ENCODE measurements around the gene PARP16.

PARP16 gene

DNA sequence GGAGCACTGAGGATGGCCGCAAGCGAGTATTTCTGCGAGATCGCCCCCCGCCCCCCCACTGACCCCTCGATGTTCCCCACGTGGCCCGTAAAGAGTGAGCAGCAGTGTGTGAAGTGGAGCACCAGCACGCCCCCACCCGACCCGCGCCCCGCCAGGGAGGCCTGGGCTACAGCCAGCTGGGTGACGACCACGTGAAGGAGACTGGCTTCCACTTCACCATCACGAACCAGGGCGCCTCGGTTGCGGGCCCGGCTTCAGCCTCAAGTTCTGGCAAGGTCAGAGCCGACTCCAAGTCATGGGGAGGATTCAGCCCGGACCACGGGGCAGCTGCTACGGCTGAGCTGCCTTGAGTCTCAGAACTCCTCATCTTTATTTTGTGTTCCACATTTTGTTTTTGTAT is 15.4 kb upstream of the PARP16 start:
- no peak overlapping the region for H3K4me3 ChIP-seq (ENCODE audit: low read depth in 1 of 2, low read length in 2 of 2)
- no peak overlapping the region for H3K9ac ChIP-seq (ENCODE audit: low read depth in 1 of 2, low read length in 2 of 2)
- no peaks in the 10 kb centered on the region for H3K36me3 ChIP-seq (ENCODE audit: control insufficient read depth in 1 of 2, insufficient read depth in 2 of 2, low read length in 2 of 2)
- H3K27me3 ChIP-seq (ENCODE audit: control insufficient read depth in 1 of 2, insufficient read depth in 2 of 2, low read length in 2 of 2): no peaks in the 10 kb centered on the region
- no peak overlapping the region for H3K27ac ChIP-seq (ENCODE audit: low read depth, low read length)
- peaks cover 11 to 13% of the 10 kb centered on the region in 2 donors for H3K4me1 ChIP-seq (ENCODE audit: control insufficient read depth in 1 of 2, insufficient read depth in 2 of 2, low read length in 2 of 2)
- no peaks in the 10 kb centered on the region for H3K9me3 ChIP-seq (ENCODE audit: control insufficient read depth in 1 of 2, low read length in 2 of 2)

DNA sequence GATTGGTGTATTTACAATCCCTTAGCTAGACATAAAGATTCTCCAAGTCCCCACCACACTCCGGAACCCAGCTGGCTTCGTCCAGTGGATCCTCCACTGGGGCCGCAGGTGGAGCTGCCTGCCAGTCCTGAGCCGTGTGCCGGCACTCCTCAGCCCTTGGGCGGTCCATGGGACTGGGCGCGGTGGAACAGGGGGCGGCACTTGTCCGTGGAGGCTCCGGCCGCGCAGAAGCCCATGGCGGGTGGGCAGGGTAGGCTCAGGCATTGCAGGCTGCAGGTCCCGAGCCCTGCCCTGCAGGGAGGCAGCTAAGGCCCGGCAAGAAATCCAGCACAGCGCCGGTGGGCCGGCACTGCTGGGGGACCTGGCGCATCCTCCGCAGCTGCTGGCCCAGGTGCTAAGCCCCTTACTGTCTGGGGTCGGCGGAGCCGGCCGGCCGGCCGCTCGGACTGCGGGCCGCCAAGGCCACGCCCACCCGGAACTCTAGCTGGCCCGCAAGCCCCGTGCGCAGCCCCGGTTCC is 14.3 kb upstream of the PARP16 start:
- Histone ChIP-seq H3K27ac (ENCODE audit: low read depth, low read length) (no peak overlapping the region), H3K9me3 (ENCODE audit: control insufficient read depth in 1 of 2, low read length in 2 of 2) (no peaks in the 10 kb centered on the region), H3K36me3 (ENCODE audit: control insufficient read depth in 1 of 2, insufficient read depth in 2 of 2, low read length in 2 of 2) (no peaks in the 10 kb centered on the region), H3K27me3 (ENCODE audit: control insufficient read depth in 1 of 2, insufficient read depth in 2 of 2, low read length in 2 of 2) (no peaks in the 10 kb centered on the region), H3K9ac (ENCODE audit: low read depth in 1 of 2, low read length in 2 of 2) (no peak overlapping the region), H3K4me3 (ENCODE audit: low read depth in 1 of 2, low read length in 2 of 2) (no peak overlapping the region), H3K4me1 (ENCODE audit: control insufficient read depth in 1 of 2, insufficient read depth in 2 of 2, low read length in 2 of 2) (peaks cover 11 to 19% of the 10 kb centered on the region in 2 donors)

GRCh38 chr15:65298731-65299130 is 12.0 kb upstream of the PARP16 start:
- no peak overlapping the region for H3K27ac ChIP-seq (ENCODE audit: low read depth, low read length)
- peaks cover 6 to 10% of the 10 kb centered on the region in 2 donors for H3K4me1 ChIP-seq (ENCODE audit: control insufficient read depth in 1 of 2, insufficient read depth in 2 of 2, low read length in 2 of 2)
- H3K4me3 ChIP-seq (ENCODE audit: low read depth in 1 of 2, low read length in 2 of 2): no peak overlapping the region
- no peaks in the 10 kb centered on the region for H3K36me3 ChIP-seq (ENCODE audit: control insufficient read depth in 1 of 2, insufficient read depth in 2 of 2, low read length in 2 of 2)
- no peaks in the 10 kb centered on the region for H3K27me3 ChIP-seq (ENCODE audit: control insufficient read depth in 1 of 2, insufficient read depth in 2 of 2, low read length in 2 of 2)
- H3K9me3 ChIP-seq (ENCODE audit: control insufficient read depth in 1 of 2, low read length in 2 of 2): no peaks in the 10 kb centered on the region
- H3K9ac ChIP-seq (ENCODE audit: low read depth in 1 of 2, low read length in 2 of 2): no peak overlapping the region

DNA sequence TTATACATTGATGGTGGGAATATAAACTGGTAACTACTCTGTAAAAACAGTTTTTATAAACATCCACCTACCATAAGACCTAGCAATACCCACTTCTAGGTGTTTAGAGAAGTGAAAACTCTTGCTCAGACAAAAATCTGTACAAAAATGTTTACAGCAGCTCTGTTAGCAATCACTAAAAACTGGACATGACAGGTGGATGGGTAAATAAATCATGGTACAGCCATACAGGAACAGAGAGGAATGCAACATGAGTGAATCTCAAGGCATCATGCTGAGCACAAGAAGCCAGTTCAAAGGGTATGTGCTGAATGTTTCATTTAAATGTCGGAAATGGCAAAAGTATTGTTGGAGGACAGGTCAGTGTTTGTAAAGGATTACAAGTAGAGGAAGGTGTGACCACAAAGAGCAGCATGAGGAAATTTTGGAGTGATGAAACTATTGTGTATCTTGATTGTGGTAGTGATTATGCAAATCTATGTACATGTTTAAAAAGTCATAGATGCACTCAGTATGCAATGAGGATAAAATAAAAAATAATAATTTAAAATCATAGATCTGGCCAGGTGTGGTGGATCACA is 6.3 kb upstream of the PARP16 start:
- H3K36me3 ChIP-seq (ENCODE audit: control insufficient read depth in 1 of 2, insufficient read depth in 2 of 2, low read length in 2 of 2): no peaks in the 10 kb centered on the region
- H3K4me1 ChIP-seq (ENCODE audit: control insufficient read depth in 1 of 2, insufficient read depth in 2 of 2, low read length in 2 of 2): peaks cover 3 to 5% of the 10 kb centered on the region in 2 donors
- H3K9me3 ChIP-seq (ENCODE audit: control insufficient read depth in 1 of 2, low read length in 2 of 2): no peaks in the 10 kb centered on the region
- H3K4me3 ChIP-seq (ENCODE audit: low read depth in 1 of 2, low read length in 2 of 2): no peak overlapping the region
- H3K9ac ChIP-seq (ENCODE audit: low read depth in 1 of 2, low read length in 2 of 2): no peak overlapping the region
- no peaks in the 10 kb centered on the region for H3K27me3 ChIP-seq (ENCODE audit: control insufficient read depth in 1 of 2, insufficient read depth in 2 of 2, low read length in 2 of 2)
- no peak overlapping the region for H3K27ac ChIP-seq (ENCODE audit: low read depth, low read length)

GRCh38 chr15:65290228-65290627 is 3.5 kb upstream of the PARP16 start:
- Histone ChIP-seq H3K9ac (ENCODE audit: low read depth in 1 of 2, low read length in 2 of 2) (no peak overlapping the region), H3K9me3 (ENCODE audit: control insufficient read depth in 1 of 2, low read length in 2 of 2) (no peaks in the 10 kb centered on the region), H3K27ac (ENCODE audit: low read depth, low read length) (no peak overlapping the region)

DNA sequence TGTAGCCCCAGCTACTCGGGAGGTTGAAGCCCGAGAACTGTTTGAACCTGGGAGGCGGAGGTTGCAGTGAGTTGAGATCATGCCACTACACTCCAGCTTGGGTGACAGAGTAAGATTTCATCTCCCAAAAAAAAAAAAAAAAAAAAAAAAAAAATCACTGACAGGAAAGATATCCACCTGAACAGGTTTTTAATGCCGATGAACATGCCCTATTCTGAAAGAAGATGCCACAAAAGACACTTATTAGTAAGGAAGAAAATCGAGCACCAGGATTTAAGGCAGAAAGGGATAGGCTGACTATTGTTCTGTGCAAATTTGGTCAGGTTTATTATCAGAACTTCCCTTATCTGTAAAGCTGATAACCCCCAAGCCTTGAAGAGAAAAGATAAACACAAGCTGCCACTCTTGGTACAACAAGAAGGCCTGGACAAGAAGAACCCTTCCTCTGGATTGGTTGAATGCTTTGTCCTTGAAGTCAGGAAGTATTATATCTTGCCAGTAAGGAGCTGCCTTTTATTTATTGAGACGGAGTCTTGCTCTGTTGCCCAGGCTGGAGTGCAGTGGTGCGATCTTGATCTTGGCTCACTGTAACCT is 2.7 kb upstream of the PARP16 start:
- no peak overlapping the region for H3K4me3 ChIP-seq (ENCODE audit: low read depth in 1 of 2, low read length in 2 of 2)
- no peak overlapping the region for H3K9ac ChIP-seq (ENCODE audit: low read depth in 1 of 2, low read length in 2 of 2)
- H3K27ac ChIP-seq (ENCODE audit: low read depth, low read length): no peak overlapping the region
- peaks cover 11 to 13% of the 10 kb centered on the region in 2 donors for H3K4me1 ChIP-seq (ENCODE audit: control insufficient read depth in 1 of 2, insufficient read depth in 2 of 2, low read length in 2 of 2)
- no peaks in the 10 kb centered on the region for H3K27me3 ChIP-seq (ENCODE audit: control insufficient read depth in 1 of 2, insufficient read depth in 2 of 2, low read length in 2 of 2)
- H3K9me3 ChIP-seq (ENCODE audit: control insufficient read depth in 1 of 2, low read length in 2 of 2): no peaks in the 10 kb centered on the region
- no peaks in the 10 kb centered on the region for H3K36me3 ChIP-seq (ENCODE audit: control insufficient read depth in 1 of 2, insufficient read depth in 2 of 2, low read length in 2 of 2)

More at GRCh38 chr15:65290228-65290627, 3.5 kb upstream of the PARP16 start:
- Histone ChIP-seq H3K4me1 (ENCODE audit: control insufficient read depth in 1 of 2, insufficient read depth in 2 of 2, low read length in 2 of 2) (peaks cover 11 to 13% of the 10 kb centered on the region in 2 donors), H3K27me3 (ENCODE audit: control insufficient read depth in 1 of 2, insufficient read depth in 2 of 2, low read length in 2 of 2) (no peaks in the 10 kb centered on the region), H3K36me3 (ENCODE audit: control insufficient read depth in 1 of 2, insufficient read depth in 2 of 2, low read length in 2 of 2) (no peaks in the 10 kb centered on the region), H3K4me3 (ENCODE audit: low read depth in 1 of 2, low read length in 2 of 2) (no peak overlapping the region)

- peak overlapping the region; percentile 88 to 93 for H3K9ac ChIP-seq (ENCODE audit: low read depth in 1 of 2, low read length in 2 of 2)
- H3K36me3 ChIP-seq (ENCODE audit: control insufficient read depth in 1 of 2, insufficient read depth in 2 of 2, low read length in 2 of 2): peaks cover 0 to 1% of the 10 kb centered on the region in 2 donors
- H3K9me3 ChIP-seq (ENCODE audit: control insufficient read depth in 1 of 2, low read length in 2 of 2): no peaks in the 10 kb centered on the region
- H3K4me3 ChIP-seq (ENCODE audit: low read depth in 1 of 2, low read length in 2 of 2): peak overlapping the region in 1 of 2 donors; percentile 81
- H3K4me1 ChIP-seq (ENCODE audit: control insufficient read depth in 1 of 2, insufficient read depth in 2 of 2, low read length in 2 of 2): peaks cover 11 to 13% of the 10 kb centered on the region in 2 donors
- no peak overlapping the region for H3K27ac ChIP-seq (ENCODE audit: low read depth, low read length)
- H3K27me3 ChIP-seq (ENCODE audit: control insufficient read depth in 1 of 2, insufficient read depth in 2 of 2, low read length in 2 of 2): no peaks in the 10 kb centered on the region
Observed at GRCh38 chr15:65287520-65287855, 805 bp upstream of the PARP16 start.

GRCh38 chr15:65286069-65286703 is 497 bp downstream of the PARP16 start:
- H3K4me1 ChIP-seq (ENCODE audit: control insufficient read depth in 1 of 2, insufficient read depth in 2 of 2, low read length in 2 of 2): peaks cover 11 to 13% of the 10 kb centered on the region in 2 donors
- no peaks in the 10 kb centered on the region for H3K27me3 ChIP-seq (ENCODE audit: control insufficient read depth in 1 of 2, insufficient read depth in 2 of 2, low read length in 2 of 2)
- peak overlapping the region; percentile 93 to 97 for H3K9ac ChIP-seq (ENCODE audit: low read depth in 1 of 2, low read length in 2 of 2)
- H3K9me3 ChIP-seq (ENCODE audit: control insufficient read depth in 1 of 2, low read length in 2 of 2): no peaks in the 10 kb centered on the region
- H3K4me3 ChIP-seq (ENCODE audit: low read depth in 1 of 2, low read length in 2 of 2): peak overlapping the region; percentile 81 to 89
- peaks cover 0 to 2% of the 10 kb centered on the region in 2 donors for H3K36me3 ChIP-seq (ENCODE audit: control insufficient read depth in 1 of 2, insufficient read depth in 2 of 2, low read length in 2 of 2)
- H3K27ac ChIP-seq (ENCODE audit: low read depth, low read length): peak overlapping the region; percentile 87

- Histone ChIP-seq H3K4me1 (ENCODE audit: control insufficient read depth in 1 of 2, insufficient read depth in 2 of 2, low read length in 2 of 2) (peaks cover 11 to 13% of the 10 kb centered on the region in 2 donors), H3K27ac (ENCODE audit: low read depth, low read length) (no peak overlapping the region)
Observed at GRCh38 chr15:65285291-65286068, 1.2 kb downstream of the PARP16 start.

DNA sequence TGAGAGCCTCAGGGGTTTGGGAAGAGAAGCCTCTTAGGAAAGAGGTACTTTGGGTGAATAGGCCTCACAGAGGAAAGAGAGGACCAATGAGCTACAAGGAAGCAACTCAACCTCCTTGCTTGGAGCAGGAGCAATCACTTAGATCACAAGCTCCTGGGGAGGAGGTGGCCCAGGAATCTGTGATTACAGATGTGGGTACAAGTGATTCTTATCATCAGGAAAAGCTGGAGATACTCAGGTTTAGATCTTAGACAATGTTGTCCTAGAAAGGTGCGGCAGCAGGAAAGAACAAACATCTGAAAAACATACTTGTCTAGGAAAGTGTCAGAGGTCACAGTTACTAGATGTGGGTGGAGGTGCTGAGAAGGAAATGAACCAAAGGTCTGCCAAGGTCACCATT is 8.2 kb downstream of the PARP16 start:
- no peak overlapping the region for H3K9ac ChIP-seq (ENCODE audit: low read depth in 1 of 2, low read length in 2 of 2)
- no peaks in the 10 kb centered on the region for H3K9me3 ChIP-seq (ENCODE audit: control insufficient read depth in 1 of 2, low read length in 2 of 2)
- peaks cover 0 to 2% of the 10 kb centered on the region in 2 donors for H3K36me3 ChIP-seq (ENCODE audit: control insufficient read depth in 1 of 2, insufficient read depth in 2 of 2, low read length in 2 of 2)
- H3K27ac ChIP-seq (ENCODE audit: low read depth, low read length): no peak overlapping the region
- H3K4me1 ChIP-seq (ENCODE audit: control insufficient read depth in 1 of 2, insufficient read depth in 2 of 2, low read length in 2 of 2): peaks cover 0 to 19% of the 10 kb centered on the region in 2 donors
- H3K27me3 ChIP-seq (ENCODE audit: control insufficient read depth in 1 of 2, insufficient read depth in 2 of 2, low read length in 2 of 2): no peaks in the 10 kb centered on the region
- H3K4me3 ChIP-seq (ENCODE audit: low read depth in 1 of 2, low read length in 2 of 2): no peak overlapping the region

More at GRCh38 chr15:65285291-65286068, 1.2 kb downstream of the PARP16 start:
- Histone ChIP-seq H3K4me3 (ENCODE audit: low read depth in 1 of 2, low read length in 2 of 2) (peak overlapping the region; percentile 81 to 89), H3K9me3 (ENCODE audit: control insufficient read depth in 1 of 2, low read length in 2 of 2) (no peaks in the 10 kb centered on the region), H3K36me3 (ENCODE audit: control insufficient read depth in 1 of 2, insufficient read depth in 2 of 2, low read length in 2 of 2) (peaks cover 0 to 2% of the 10 kb centered on the region in 2 donors), H3K27me3 (ENCODE audit: control insufficient read depth in 1 of 2, insufficient read depth in 2 of 2, low read length in 2 of 2) (no peaks in the 10 kb centered on the region), H3K9ac (ENCODE audit: low read depth in 1 of 2, low read length in 2 of 2) (peak overlapping the region; percentile 93 to 97)

All from duodenal mucosa (tissue), 2 donors.